CD4-positive, alpha-beta T cell treated with Interleukin-2 at 100 ng/mL for 4 hours (primary cell): Measurements from ENCODE around the gene FLCN.

ENCODE experiments used
- DNase-seq: peaks from one replicate; pipeline ENCODE4 v3.0.0-alpha.2; 2020; ENCODE audit warnings: low spot score

Gene FLCN

DNA sequence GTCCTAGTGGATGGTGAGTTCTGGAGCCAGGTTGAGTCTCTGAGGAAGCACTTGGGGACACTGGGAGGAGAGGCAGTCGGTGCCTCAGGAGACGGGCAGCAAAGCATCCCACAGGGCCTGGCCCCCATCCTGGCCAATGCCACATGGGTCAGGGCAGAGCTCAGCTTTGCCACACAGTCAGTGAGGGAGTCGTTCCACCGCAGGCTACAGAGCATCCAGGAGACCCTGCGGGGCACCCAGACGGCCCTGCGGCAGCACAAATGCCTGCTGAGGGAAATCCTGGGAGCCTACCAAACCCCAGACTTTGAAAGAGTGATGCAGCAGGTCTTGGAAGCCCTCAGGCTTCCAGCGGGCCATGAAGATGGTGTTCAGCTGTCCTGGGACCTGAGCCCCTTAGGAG lies 70.5 kb downstream of the FLCN start:
- no peak for DNase-seq

DNA sequence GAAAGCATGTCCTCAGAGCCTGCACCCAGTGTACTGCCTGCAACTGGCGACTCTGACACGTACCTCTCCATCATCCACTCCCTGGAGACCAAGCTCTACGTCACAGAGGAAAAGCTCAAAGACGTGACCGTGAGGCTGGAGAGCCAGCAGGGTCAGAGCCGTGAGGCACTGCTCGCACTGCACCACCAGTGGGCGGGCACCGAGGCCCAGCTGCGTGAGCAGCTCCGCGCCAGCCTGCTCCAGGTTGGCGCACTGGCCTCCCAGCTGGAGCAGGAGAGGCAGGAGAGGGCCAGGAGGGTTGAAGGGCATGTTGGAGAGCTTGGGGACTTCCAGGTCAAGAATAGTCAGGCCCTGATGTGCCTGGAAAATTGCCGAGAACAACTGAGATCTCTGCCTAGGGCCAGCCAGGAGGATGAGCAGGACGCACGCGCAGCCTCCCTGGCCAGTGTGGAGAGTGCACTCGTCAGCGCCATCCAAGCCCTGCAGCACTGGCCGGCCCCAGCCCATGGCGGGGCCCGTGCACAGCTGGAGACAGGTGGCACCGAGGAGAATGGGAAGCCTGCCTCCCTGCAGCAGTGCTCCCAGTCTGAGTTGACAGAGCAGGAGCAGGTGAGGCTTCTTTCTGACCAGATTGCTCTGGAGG lies 71.2 kb downstream of the FLCN start:
- no peak for DNase-seq

DNA sequence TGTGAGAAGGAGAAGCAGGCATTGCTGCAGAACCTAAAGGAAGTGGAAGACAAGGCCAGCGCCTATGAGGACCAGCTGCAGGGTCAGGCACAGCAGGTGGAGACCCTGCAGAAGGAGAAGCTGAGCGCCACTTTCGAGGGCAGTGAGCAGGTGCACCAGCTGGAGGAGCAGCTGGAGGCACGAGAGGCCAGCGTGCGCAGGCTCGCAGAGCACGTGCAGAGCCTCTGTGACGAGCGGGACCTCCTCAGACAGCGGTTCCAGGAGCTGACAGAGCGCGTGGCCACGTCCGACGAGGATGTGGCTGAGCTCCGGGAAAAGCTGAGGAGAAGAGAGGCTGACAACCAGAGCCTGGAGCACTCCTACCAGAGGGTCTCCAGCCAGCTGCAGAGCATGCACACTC lies 72.3 kb downstream of the FLCN start:
- DNase-seq: no peak

DNA sequence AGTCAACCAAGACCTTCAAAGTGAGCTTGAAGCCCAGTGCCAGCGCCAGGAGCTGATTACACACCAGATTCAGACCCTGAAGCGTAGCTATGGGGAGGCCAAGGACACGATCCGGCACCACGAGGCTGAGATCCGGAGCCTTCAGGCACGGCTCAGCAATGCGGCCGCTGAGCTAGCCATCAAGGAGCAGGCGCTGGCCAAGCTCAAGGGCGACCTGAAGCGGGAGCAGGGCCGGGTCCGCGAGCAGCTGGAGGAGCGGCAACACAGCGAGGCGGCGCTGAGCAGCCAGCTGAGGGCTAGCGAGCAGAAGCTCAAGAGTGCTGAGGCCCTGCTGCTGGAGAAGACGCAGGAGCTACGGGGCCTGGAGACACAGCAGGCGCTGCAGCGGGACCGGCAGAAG lies 72.8 kb downstream of the FLCN start:
- no peak for DNase-seq
